ENCODE results near the gene TAB2.

The TAB2 gene

DNA sequence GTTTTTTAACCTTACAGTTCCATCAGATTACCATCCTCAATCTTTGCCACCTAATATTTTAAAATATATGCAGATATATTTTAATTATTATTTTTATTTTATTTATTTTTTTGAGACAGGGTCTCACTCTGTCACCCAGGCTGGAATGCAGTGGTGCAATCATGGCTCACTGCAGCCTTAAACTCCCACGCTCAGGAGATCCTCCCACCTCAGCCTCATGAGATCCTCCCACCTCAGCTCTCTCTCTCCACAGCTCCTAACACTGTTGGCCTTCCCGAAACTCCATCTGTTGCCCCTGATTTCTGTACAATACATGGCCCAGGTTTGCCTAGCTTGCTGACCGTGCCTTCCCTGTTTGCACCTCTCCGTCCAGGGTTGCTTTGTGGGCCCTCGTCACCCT is 4.4 kb upstream of the TAB2 start (continued):
- TF ChIP-seq OSR1 (CRISPR knock-in tag; IDR thresholded peaks at IDR 0.05) (no peak), ESRRG (CRISPR knock-in tag; IDR thresholded peaks at IDR 0.05) (no peak)
- TF ChIP-seq, protein P1, sequence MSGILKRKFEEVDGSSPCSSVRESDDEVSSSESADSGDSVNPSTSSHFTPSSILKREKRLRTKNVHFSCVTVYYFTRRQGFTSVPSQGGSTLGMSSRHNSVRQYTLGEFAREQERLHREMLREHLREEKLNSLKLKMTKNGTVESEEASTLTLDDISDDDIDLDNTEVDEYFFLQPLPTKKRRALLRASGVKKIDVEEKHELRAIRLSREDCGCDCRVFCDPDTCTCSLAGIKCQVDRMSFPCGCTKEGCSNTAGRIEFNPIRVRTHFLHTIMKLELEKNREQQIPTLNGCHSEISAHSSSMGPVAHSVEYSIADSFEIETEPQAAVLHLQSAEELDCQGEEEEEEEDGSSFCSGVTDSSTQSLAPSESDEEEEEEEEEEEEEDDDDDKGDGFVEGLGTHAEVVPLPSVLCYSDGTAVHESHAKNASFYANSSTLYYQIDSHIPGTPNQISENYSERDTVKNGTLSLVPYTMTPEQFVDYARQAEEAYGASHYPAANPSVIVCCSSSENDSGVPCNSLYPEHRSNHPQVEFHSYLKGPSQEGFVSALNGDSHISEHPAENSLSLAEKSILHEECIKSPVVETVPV (CRISPR knock-in tag; IDR thresholded peaks at IDR 0.05): no peak

DNA sequence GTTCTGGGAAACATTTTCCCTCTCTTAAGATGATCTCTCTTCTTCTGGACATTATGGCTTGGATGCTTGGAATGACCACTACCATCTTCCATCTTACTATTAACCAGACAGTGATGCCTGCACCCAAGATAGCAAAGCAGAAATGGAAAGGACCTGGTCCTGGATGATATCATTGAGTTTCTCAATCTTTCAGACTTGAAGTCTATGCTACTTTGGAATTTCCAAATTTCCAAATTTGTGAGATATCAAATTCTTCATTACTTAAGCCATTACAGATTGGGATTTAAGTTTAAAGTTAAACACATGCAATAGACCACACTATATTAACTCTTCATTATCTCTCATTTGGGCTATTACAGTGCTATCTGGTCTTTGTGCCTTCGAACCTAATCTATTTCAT is 3.7 kb upstream of the TAB2 start:
- TF ChIP-seq ESRRG (CRISPR knock-in tag; IDR thresholded peaks at IDR 0.05): no peak
- TF ChIP-seq SNAI2 (CRISPR knock-in tag; IDR thresholded peaks at IDR 0.05): no peak
- no peak for TF ChIP-seq ZFP30 (CRISPR knock-in tag; IDR thresholded peaks at IDR 0.05)
- TF ChIP-seq BACH2 (CRISPR knock-in tag; IDR thresholded peaks at IDR 0.05; ENCODE audit: borderline replicate concordance): no peak
- TF ChIP-seq, protein P2, sequence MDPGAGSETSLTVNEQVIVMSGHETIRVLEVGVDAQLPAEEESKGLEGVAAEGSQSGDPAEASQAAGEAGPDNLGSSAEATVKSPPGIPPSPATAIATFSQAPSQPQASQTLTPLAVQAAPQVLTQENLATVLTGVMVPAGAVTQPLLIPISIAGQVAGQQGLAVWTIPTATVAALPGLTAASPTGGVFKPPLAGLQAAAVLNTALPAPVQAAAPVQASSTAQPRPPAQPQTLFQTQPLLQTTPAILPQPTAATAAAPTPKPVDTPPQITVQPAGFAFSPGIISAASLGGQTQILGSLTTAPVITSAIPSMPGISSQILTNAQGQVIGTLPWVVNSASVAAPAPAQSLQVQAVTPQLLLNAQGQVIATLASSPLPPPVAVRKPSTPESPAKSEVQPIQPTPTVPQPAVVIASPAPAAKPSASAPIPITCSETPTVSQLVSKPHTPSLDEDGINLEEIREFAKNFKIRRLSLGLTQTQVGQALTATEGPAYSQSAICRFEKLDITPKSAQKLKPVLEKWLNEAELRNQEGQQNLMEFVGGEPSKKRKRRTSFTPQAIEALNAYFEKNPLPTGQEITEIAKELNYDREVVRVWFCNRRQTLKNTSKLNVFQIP (CRISPR knock-in tag; IDR thresholded peaks at IDR 0.05; ENCODE audit: borderline replicate concordance, low read depth): no peak
- no peak for TF ChIP-seq ZNF8 (CRISPR knock-in tag; IDR thresholded peaks at IDR 0.05)
- TF ChIP-seq ZNF70 (CRISPR knock-in tag; IDR thresholded peaks at IDR 0.05): no peak
- TF ChIP-seq ZC3H10 (CRISPR knock-in tag; IDR thresholded peaks at IDR 0.05): no peak
- no peak for TF ChIP-seq ISL1 (CRISPR knock-in tag; IDR thresholded peaks at IDR 0.05)
- TF ChIP-seq OSR1 (CRISPR knock-in tag; IDR thresholded peaks at IDR 0.05): no peak
- no peak for TF ChIP-seq GLIS3 (CRISPR knock-in tag; IDR thresholded peaks at IDR 0.05)
- no peak for TF ChIP-seq PPARA (CRISPR knock-in tag; IDR thresholded peaks at IDR 0.05; ENCODE audit: borderline replicate concordance)
- TF ChIP-seq CSDC2 (CRISPR knock-in tag; IDR thresholded peaks at IDR 0.05): no peak
- TF ChIP-seq, protein P3, sequence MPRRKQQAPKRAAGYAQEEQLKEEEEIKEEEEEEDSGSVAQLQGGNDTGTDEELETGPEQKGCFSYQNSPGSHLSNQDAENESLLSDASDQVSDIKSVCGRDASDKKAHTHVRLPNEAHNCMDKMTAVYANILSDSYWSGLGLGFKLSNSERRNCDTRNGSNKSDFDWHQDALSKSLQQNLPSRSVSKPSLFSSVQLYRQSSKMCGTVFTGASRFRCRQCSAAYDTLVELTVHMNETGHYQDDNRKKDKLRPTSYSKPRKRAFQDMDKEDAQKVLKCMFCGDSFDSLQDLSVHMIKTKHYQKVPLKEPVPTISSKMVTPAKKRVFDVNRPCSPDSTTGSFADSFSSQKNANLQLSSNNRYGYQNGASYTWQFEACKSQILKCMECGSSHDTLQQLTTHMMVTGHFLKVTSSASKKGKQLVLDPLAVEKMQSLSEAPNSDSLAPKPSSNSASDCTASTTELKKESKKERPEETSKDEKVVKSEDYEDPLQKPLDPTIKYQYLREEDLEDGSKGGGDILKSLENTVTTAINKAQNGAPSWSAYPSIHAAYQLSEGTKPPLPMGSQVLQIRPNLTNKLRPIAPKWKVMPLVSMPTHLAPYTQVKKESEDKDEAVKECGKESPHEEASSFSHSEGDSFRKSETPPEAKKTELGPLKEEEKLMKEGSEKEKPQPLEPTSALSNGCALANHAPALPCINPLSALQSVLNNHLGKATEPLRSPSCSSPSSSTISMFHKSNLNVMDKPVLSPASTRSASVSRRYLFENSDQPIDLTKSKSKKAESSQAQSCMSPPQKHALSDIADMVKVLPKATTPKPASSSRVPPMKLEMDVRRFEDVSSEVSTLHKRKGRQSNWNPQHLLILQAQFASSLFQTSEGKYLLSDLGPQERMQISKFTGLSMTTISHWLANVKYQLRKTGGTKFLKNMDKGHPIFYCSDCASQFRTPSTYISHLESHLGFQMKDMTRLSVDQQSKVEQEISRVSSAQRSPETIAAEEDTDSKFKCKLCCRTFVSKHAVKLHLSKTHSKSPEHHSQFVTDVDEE (CRISPR knock-in tag; IDR thresholded peaks at IDR 0.05): no peak
- no peak for TF ChIP-seq ARNTL (CRISPR knock-in tag; IDR thresholded peaks at IDR 0.05; ENCODE audit: borderline replicate concordance, low read depth)
- no peak for ATAC-seq

DNA sequence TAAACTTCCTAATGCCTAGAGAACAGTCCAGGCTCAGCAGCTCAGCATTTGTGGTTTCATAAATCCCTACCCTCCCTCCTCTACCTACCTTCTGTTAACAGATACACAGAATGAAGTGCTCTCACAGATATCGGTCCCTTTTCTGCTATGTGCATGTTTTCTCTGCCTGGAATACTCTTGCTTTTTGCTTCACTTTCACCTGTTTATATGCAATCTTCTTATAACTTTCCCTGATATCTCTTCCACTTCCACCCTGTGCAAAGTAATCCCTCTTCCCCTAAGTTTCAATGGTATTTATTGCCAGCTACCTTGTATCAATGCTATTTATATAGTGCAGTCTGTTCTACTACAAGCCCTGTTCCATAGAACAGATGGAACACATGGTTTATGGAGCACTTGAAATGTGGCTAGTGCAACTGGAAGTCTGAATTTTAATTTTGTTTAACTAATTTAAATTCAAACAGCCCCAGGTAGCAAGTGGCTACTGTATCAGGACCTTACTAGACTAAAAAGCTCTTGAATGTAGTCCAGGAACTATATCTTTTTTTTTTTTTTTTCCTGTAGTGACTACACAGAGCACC is 3.1 kb upstream of the TAB2 start:
- TF ChIP-seq ZFP30 (CRISPR knock-in tag; IDR thresholded peaks at IDR 0.05) (no peak), SNAI2 (CRISPR knock-in tag; IDR thresholded peaks at IDR 0.05) (no peak), RARB (CRISPR knock-in tag; IDR thresholded peaks at IDR 0.05) (no peak), ZFP3 (CRISPR knock-in tag; IDR thresholded peaks at IDR 0.05) (no peak), GLIS3 (CRISPR knock-in tag; IDR thresholded peaks at IDR 0.05) (no peak), CSDC2 (CRISPR knock-in tag; IDR thresholded peaks at IDR 0.05) (no peak), ISL1 (CRISPR knock-in tag; IDR thresholded peaks at IDR 0.05) (no peak)
- TF ChIP-seq, protein P1 (CRISPR knock-in tag; IDR thresholded peaks at IDR 0.05): no peak
- TF ChIP-seq, protein P4, sequence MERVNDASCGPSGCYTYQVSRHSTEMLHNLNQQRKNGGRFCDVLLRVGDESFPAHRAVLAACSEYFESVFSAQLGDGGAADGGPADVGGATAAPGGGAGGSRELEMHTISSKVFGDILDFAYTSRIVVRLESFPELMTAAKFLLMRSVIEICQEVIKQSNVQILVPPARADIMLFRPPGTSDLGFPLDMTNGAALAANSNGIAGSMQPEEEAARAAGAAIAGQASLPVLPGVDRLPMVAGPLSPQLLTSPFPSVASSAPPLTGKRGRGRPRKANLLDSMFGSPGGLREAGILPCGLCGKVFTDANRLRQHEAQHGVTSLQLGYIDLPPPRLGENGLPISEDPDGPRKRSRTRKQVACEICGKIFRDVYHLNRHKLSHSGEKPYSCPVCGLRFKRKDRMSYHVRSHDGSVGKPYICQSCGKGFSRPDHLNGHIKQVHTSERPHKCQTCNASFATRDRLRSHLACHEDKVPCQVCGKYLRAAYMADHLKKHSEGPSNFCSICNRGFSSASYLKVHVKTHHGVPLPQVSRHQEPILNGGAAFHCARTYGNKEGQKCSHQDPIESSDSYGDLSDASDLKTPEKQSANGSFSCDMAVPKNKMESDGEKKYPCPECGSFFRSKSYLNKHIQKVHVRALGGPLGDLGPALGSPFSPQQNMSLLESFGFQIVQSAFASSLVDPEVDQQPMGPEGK (CRISPR knock-in tag; IDR thresholded peaks at IDR 0.05; ENCODE audit: borderline replicate concordance): no peak
- TF ChIP-seq, protein P2 (CRISPR knock-in tag; IDR thresholded peaks at IDR 0.05; ENCODE audit: borderline replicate concordance, low read depth): no peak
- no peak for ATAC-seq

Data from SK-N-SH treated with all-trans-retinoic acid at 6 μM for 48 hours (cell line).